HEK293T (cell line): ENCODE results near the gene SYDE2.
A peak's percentile ranks its signal among the peaks of the same experiment; 100 is the strongest.

Experiments used
- ARNT ChIP-seq: fragments of 450-650 bp; IDR thresholded peaks from 2 replicates; pipeline ENCODE4 v1.6.1; 2017; ENCODE audit warnings: mild to moderate bottlenecking
- BHLHE40 ChIP-seq: fragments of 450-650 bp; IDR thresholded peaks from 2 replicates; pipeline ENCODE4 v1.6.1; 2016; ENCODE audit warnings: mild to moderate bottlenecking, moderate library complexity, borderline replicate concordance
- ELF4 ChIP-seq: fragments of 450-650 bp; IDR thresholded peaks from 2 replicates; pipeline ENCODE4 v1.6.1; 2017; ENCODE audit warnings: antibody characterized with exemption
- FOXK2 ChIP-seq: fragments of 450-650 bp; IDR thresholded peaks from 2 replicates; pipeline ENCODE4 v1.6.1; 2016; ENCODE audit warnings: mild to moderate bottlenecking
- FOXM1 ChIP-seq: fragments of 450-650 bp; IDR thresholded peaks from 2 replicates; pipeline ENCODE4 v1.6.1; 2017; ENCODE audit warnings: mild to moderate bottlenecking, borderline replicate concordance
- HDGF ChIP-seq: fragments of 450-650 bp; IDR thresholded peaks from 2 replicates; pipeline ENCODE4 v1.6.1; 2017; ENCODE audit warnings: antibody characterized with exemption, borderline replicate concordance
- L3MBTL2 ChIP-seq: fragments of 450-650 bp; conservative IDR thresholded peaks from 2 replicates; pipeline ENCODE4 v1.6.1; 2016; ENCODE audit warnings: mild to moderate bottlenecking
- NFRKB ChIP-seq: fragments of 450-650 bp; IDR thresholded peaks from 2 replicates; pipeline ENCODE4 v1.6.1; 2016; ENCODE audit warnings: mild to moderate bottlenecking, moderate library complexity
- SP1 ChIP-seq: fragments of 450-650 bp; IDR thresholded peaks from 2 replicates; pipeline ENCODE4 v1.6.1; 2017
- SUZ12 ChIP-seq: fragments of 450-650 bp; IDR thresholded peaks from 2 replicates; pipeline ENCODE4 v1.6.1; 2016; ENCODE audit warnings: mild to moderate bottlenecking
- ZNF384 ChIP-seq: fragments of 450-650 bp; IDR thresholded peaks from 2 replicates; pipeline ENCODE4 v1.6.1; 2016
- TF ChIP-seq, protein P1 (sequence below): fragments of 450-650 bp; IDR thresholded peaks from 2 replicates; pipeline ENCODE4 v1.6.1; 2016

DNA sequence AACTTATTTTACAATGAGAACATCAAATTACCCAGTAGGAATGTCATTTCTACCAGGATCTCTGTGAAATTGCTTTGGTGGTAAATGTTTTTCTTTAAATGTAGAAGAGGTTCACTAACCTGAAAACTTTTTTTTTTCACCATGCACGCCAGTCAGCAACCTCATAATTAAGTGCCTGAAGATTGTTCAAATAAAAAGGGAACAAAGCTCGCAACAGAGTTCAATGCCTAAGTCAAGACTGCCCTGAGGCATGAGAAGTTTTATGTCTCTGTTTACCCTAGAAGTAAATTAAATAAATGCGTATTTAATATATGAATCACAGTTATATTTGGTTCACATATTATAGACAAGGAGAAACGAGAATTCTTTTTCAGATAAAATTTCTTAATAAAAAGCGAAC, 13.8 kb upstream of the SYDE2 start:
- TF ChIP-seq L3MBTL2 = no peak
- no peak for TF ChIP-seq FOXM1
- TF ChIP-seq ELF4 = no peak
- no peak for TF ChIP-seq SP1
- TF ChIP-seq BHLHE40 = no peak
- TF ChIP-seq, protein P1, sequence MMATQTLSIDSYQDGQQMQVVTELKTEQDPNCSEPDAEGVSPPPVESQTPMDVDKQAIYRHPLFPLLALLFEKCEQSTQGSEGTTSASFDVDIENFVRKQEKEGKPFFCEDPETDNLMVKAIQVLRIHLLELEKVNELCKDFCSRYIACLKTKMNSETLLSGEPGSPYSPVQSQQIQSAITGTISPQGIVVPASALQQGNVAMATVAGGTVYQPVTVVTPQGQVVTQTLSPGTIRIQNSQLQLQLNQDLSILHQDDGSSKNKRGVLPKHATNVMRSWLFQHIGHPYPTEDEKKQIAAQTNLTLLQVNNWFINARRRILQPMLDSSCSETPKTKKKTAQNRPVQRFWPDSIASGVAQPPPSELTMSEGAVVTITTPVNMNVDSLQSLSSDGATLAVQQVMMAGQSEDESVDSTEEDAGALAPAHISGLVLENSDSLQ = peak; percentile 63; the same call in 1 of the 2 replicates
- no peak for TF ChIP-seq ARNT
- TF ChIP-seq FOXK2 = no peak
- TF ChIP-seq SUZ12 = no peak
- TF ChIP-seq ZNF384 = no peak
- TF ChIP-seq HDGF = no peak
- TF ChIP-seq NFRKB = no peak
